ENCODE results near the gene ZDHHC14. TPM values are rescaled to one million over a fixed set of nuclear protein-coding genes. Genes with fewer than 3 reads are reported as not detected.

ZDHHC14 gene
- total RNA-seq, 1 donor from 2014 or later = 15.2 TPM

DNA sequence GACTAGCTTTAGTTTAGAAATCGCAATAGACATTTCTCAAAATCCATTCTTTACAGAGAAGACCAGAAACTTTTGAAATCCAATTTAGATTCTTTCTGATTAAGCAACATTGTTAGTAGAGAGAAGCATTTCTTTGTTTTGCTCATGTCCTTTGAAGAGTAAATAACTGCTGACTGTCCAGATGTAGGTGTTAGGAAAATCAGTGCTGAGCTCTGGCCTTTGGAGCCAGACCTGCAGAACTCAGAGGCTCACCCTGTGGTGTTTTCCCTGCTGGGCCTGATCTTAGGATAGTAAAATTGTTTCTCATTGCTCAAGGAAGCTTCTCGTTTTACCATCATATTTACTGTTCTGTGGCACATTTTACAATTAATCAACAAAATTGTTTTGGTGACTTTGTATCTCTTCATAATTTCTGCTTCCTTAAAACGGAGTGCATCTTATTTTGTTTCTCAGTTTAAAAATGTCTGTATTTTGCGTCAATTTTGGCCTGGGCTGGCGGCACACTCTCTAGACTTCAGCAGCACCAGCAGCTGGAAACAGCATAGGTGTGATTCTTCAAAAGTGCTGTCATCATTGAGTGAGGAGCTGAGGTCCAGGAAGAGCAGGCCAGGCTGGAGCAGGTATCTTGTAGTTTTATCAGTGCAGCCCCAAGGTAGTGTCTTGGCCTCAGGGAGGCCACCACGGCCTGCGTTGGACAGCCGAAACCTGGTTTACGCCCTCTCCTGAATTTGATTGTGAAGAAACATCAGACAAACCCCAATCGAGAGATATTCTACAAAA is 8.3 kb upstream of the ZDHHC14 start:
- Histone ChIP-seq H3K4me3 (no peak overlapping the region), H3K4me1 (no peaks in the 10 kb centered on the region), H3K36me3 (no peaks in the 10 kb centered on the region), H3K27ac (no peak overlapping the region), H3K27me3 (no peaks in the 10 kb centered on the region), H3K9me3 (no peaks in the 10 kb centered on the region)
- intact Hi-C loops (cut with DNase I) = no loop called here
- DNase-seq (ENCODE audit: extremely low spot score in 2 of 2) = no peak
- TF ChIP-seq, protein P1, sequence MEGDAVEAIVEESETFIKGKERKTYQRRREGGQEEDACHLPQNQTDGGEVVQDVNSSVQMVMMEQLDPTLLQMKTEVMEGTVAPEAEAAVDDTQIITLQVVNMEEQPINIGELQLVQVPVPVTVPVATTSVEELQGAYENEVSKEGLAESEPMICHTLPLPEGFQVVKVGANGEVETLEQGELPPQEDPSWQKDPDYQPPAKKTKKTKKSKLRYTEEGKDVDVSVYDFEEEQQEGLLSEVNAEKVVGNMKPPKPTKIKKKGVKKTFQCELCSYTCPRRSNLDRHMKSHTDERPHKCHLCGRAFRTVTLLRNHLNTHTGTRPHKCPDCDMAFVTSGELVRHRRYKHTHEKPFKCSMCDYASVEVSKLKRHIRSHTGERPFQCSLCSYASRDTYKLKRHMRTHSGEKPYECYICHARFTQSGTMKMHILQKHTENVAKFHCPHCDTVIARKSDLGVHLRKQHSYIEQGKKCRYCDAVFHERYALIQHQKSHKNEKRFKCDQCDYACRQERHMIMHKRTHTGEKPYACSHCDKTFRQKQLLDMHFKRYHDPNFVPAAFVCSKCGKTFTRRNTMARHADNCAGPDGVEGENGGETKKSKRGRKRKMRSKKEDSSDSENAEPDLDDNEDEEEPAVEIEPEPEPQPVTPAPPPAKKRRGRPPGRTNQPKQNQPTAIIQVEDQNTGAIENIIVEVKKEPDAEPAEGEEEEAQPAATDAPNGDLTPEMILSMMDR (IDR thresholded peaks at IDR 0.05) = no peak
- no peak for TF ChIP-seq POLR2AphosphoS5 (IDR thresholded peaks at IDR 0.05; ENCODE audit: insufficient read depth in 1 of 2, low read depth in 1 of 2)
- TF ChIP-seq POLR2A (IDR thresholded peaks at IDR 0.05) = no peak

DNA sequence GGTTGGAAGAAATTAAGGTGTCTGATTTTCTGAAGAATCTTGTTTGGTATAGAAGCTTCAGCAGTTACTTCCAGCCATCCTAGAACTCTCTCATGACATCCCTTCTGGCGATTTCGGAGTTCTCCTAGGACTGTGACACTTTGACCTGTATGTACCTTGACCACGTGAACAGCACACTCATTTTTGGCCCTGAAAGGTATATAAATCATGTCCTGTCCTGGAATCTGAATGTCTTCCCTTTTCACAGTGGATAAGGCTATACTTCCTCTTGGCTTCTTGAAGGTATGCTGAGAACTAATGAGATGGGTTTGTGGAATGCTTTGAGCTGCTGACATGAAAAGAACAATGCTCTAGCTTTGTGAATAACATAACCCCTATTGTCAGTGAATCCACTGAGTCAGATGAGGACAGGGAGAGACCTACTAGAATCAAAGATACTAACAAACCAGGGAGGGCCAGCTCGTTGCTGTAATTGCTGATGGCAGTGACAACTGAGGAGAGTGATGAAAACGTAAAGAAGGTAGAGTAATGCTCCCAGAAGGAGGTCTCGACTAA is 6.0 kb upstream of the ZDHHC14 start:
- no peak for DNase-seq (ENCODE audit: extremely low spot score in 2 of 2)
- H3K27me3 ChIP-seq = no peaks in the 10 kb centered on the region

DNA sequence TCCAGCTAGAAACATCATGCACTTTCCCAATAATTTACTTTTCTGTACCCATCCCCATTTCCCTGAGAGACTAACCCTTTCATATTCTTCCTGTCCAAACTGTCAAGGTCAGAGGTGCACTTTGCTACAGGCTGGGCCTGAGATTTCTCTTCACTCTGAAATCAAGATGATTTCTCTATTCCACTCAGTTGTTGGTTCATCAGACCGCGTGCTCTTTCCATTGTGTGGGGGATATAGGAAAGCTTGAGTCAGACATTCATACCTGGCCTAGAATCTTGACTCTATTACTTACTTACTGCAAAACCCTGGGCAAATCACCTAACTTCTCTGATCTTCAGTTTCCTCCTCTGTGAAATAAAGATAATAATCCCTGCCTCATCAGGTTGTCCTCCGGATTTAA is 4.7 kb upstream of the ZDHHC14 start:
- intact Hi-C loops (cut with DNase I) = no loop called here
- TF ChIP-seq POLR2AphosphoS5 (IDR thresholded peaks at IDR 0.05; ENCODE audit: insufficient read depth in 1 of 2, low read depth in 1 of 2) = no peak
- no peak for TF ChIP-seq POLR2A (IDR thresholded peaks at IDR 0.05)
- TF ChIP-seq, protein P1 (IDR thresholded peaks at IDR 0.05) = no peak
- H3K27ac ChIP-seq = no peak overlapping the region
- no peak overlapping the region for H3K4me3 ChIP-seq
- no peak for DNase-seq (ENCODE audit: extremely low spot score in 2 of 2)
- no peaks in the 10 kb centered on the region for H3K27me3 ChIP-seq
- no peaks in the 10 kb centered on the region for H3K36me3 ChIP-seq
- H3K4me1 ChIP-seq = peaks cover 4% of the 10 kb centered on the region
- no peaks in the 10 kb centered on the region for H3K9me3 ChIP-seq

More for the DNA sequence above, 6.0 kb upstream of the ZDHHC14 start:
- no peaks in the 10 kb centered on the region for H3K36me3 ChIP-seq
- TF ChIP-seq POLR2AphosphoS5 (IDR thresholded peaks at IDR 0.05; ENCODE audit: insufficient read depth in 1 of 2, low read depth in 1 of 2) = no peak
- TF ChIP-seq, protein P1 (IDR thresholded peaks at IDR 0.05) = no peak
- TF ChIP-seq POLR2A (IDR thresholded peaks at IDR 0.05) = no peak
- no peak overlapping the region for H3K27ac ChIP-seq
- H3K4me1 ChIP-seq = peaks cover 4% of the 10 kb centered on the region
- no peaks in the 10 kb centered on the region for H3K9me3 ChIP-seq
- H3K4me3 ChIP-seq = no peak overlapping the region
- intact Hi-C loops (cut with DNase I) = no loop called here

DNA sequence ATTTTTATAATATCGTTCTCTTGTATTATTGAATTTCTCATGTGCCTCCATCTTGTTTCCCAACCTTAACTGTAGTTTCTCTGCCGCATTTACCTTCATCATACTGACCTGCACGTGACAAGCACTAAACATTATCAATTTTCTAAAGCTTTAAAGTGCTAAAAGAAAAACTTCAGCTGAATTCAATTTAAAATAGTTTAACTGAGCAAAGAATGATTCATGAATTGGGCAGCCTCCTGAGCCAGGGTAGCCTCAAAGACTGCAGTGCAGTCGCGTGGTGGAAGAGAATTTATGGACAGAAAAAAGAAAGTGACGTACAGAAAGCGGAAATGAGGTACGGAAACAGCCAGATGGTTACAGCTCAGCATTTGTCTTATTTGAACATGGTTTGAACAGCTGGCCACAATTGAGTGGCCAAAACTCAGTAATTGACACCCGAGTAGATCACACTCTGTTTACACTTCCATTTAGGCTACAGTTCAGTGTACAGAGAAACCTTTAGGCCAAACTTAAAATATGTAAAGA is 4.2 kb upstream of the ZDHHC14 start:
- DNase-seq (ENCODE audit: extremely low spot score in 2 of 2) = no peak
- Histone ChIP-seq H3K4me1 (peaks cover 4% of the 10 kb centered on the region), H3K9me3 (no peaks in the 10 kb centered on the region), H3K36me3 (no peaks in the 10 kb centered on the region), H3K4me3 (no peak overlapping the region), H3K27me3 (no peaks in the 10 kb centered on the region), H3K27ac (no peak overlapping the region)
- TF ChIP-seq, protein P1 (IDR thresholded peaks at IDR 0.05) = no peak
- TF ChIP-seq POLR2A (IDR thresholded peaks at IDR 0.05) (no peak), POLR2AphosphoS5 (IDR thresholded peaks at IDR 0.05; ENCODE audit: insufficient read depth in 1 of 2, low read depth in 1 of 2) (no peak)
- intact Hi-C loops (cut with DNase I) = no loop called here

Measured in vagina (tissue), 2 donors.